HepG2 (cell line): ENCODE measurements around the gene MPST. TPM values are rescaled to one million over a fixed set of nuclear protein-coding genes. Genes with fewer than 3 reads are reported as not detected.
A peak's percentile ranks its signal among the peaks of the same experiment; 100 is the strongest.

Source experiments
- ATF7 ChIP-seq, 2 experiments: fragments of 450-650 bp in 1 of 2; sonication (generic) in 1 of 2; formaldehyde crosslinking in 1 of 2; IDR thresholded peaks; 2 replicates each; pipeline versions ENCODE4 v1.4.0 to v1.6.1; 2016 to 2020; ENCODE audit warnings: antibody characterized with exemption in 1 of 2, mild to moderate bottlenecking in 1 of 2, missing genetic modification reagents in 1 of 2
- BATF2 ChIP-seq: sonication (generic); formaldehyde crosslinking; IDR thresholded peaks from 2 replicates; pipeline ENCODE4 v1.8.0; 2022; ENCODE audit warnings: mild to moderate bottlenecking, missing genetic modification reagents, moderate library complexity
- DNMT1 ChIP-seq: sonication (generic); formaldehyde crosslinking; IDR thresholded peaks from 2 replicates; pipeline ENCODE4 v1.5.1; 2020; ENCODE audit warnings: mild to moderate bottlenecking, missing genetic modification reagents
- FOXA3 ChIP-seq: IDR thresholded peaks from 2 replicates; pipeline ENCODE4 v1.6.1; 2016; ENCODE audit warnings: missing genetic modification reagents, missing compliant biosample characterization
- KAT8 ChIP-seq: IDR thresholded peaks from 2 replicates; pipeline ENCODE4 v1.6.1; 2016; ENCODE audit warnings: missing genetic modification reagents, missing compliant biosample characterization
- KDM5A ChIP-seq: fragments of 200-600 bp; sonication (generic); IDR thresholded peaks from 2 replicates; pipeline ENCODE4 v1.7.0; 2018; ENCODE audit warnings: antibody characterized with exemption, mild to moderate bottlenecking, low read length, borderline replicate concordance
- MEF2D ChIP-seq: sonication (generic); formaldehyde crosslinking; IDR thresholded peaks from 2 replicates; pipeline ENCODE4 v1.5.1; 2020; ENCODE audit warnings: mild to moderate bottlenecking, missing genetic modification reagents
- NCOA1 ChIP-seq: sonication (generic); formaldehyde crosslinking; IDR thresholded peaks from 2 replicates; pipeline ENCODE4 v1.9.0; 2021; ENCODE audit warnings: missing genetic modification reagents
- PRMT3 ChIP-seq: sonication (generic); formaldehyde crosslinking; IDR thresholded peaks from 2 replicates; pipeline ENCODE4 v1.8.1; 2022; ENCODE audit warnings: low read depth, mild to moderate bottlenecking, moderate library complexity, missing genetic modification reagents, borderline replicate concordance
- PTBP1 ChIP-seq: fragments of 200-400 bp; formaldehyde crosslinking; IDR thresholded peaks from 2 replicates; pipeline ENCODE4 v1.6.1; 2018; ENCODE audit warnings: low read length, low read depth; ENCODE audit not compliant: poor library complexity, severe bottlenecking
- RERE ChIP-seq: IDR thresholded peaks from 2 replicates; pipeline ENCODE4 v1.6.1; 2016; ENCODE audit warnings: low read depth, missing genetic modification reagents, missing compliant biosample characterization
- RFX5 ChIP-seq: IDR thresholded peaks from 2 replicates; pipeline ENCODE4 v1.6.1; 2011; ENCODE audit warnings: low read depth, low read length, improper control_type of control experiment
- SMAD3 ChIP-seq: sonication (generic); formaldehyde crosslinking; IDR thresholded peaks from 2 replicates; pipeline ENCODE4 v1.4.0; 2020; ENCODE audit warnings: missing genetic modification reagents
- ZBTB43 ChIP-seq: sonication (generic); formaldehyde crosslinking; conservative IDR thresholded peaks from 2 replicates; pipeline ENCODE4 v1.4.0; 2020; ENCODE audit warnings: missing genetic modification reagents
- ZBTB8A ChIP-seq: sonication (generic); formaldehyde crosslinking; IDR thresholded peaks from 2 replicates; pipeline ENCODE4 v1.4.0; 2020; ENCODE audit warnings: mild to moderate bottlenecking, low read depth, missing genetic modification reagents, borderline replicate concordance
- ZFX ChIP-seq: sonication (generic); formaldehyde crosslinking; IDR thresholded peaks from 2 replicates; pipeline ENCODE4 v1.4.0; 2020; ENCODE audit warnings: mild to moderate bottlenecking, low read depth, missing genetic modification reagents, moderate library complexity
- ZNF160 ChIP-seq: sonication (generic); formaldehyde crosslinking; IDR thresholded peaks from 2 replicates; pipeline ENCODE4 v1.8.0; 2022; ENCODE audit warnings: mild to moderate bottlenecking, inconsistent platforms, missing genetic modification reagents
- ZNF496 ChIP-seq: sonication (generic); formaldehyde crosslinking; IDR thresholded peaks from 2 replicates; pipeline ENCODE4 v1.8.1; 2023; ENCODE audit warnings: mild to moderate bottlenecking, moderate library complexity, missing genetic modification reagents; ENCODE audit not compliant: insufficient replicate concordance
- polyA plus RNA-seq, 8 experiments: library from polyadenylated mRNA; depleted of rRNA in 3 of 8; stranded (reverse) in 7 of 8; unstranded in 1 of 8; fragments of >200 nt; fragmentation: Illumina TruSeq in 4 of 8; extraction: Trizol in 4 of 8; gene quantifications; 2 replicates each; pipeline versions ENCODE4 v1.2.1 to v1.2.3, GENCODE V29; 2011 to 2016; ENCODE audit warnings: low read depth in 4 of 8, missing spikeins in 1 of 8, mixed read lengths in 1 of 8; ENCODE audit not compliant: insufficient read depth in 1 of 8
- total RNA-seq, 5 experiments: library from RNA; depleted of rRNA; stranded (reverse); fragments of >200 nt; fragmentation: Illumina TruSeq; extraction: Trizol; gene quantifications; 2 replicates each; pipeline ENCODE4 v1.2.3, GENCODE V29; 2016; ENCODE audit warnings: low read depth in 1 of 5

MPST gene
- total and polyA plus RNA-seq, 2 of the 13 experiments (the other 11 are each of a cell fraction or from before 2014, with no cell fraction given), result 133 to 141 TPM

GRCh38 chr22:37019309-37020191 is at the start of gene MPST, which contains the start of gene TST (continued):
- no peak for TF ChIP-seq ZBTB8A
- TF ChIP-seq SMAD3 (CRISPR knock-in tag), result no peak
- TF ChIP-seq BATF2 (CRISPR knock-in tag), result 0 out of 2 replicates have a peak, but pooled peaks have one; percentile 24
- TF ChIP-seq PRMT3 (CRISPR knock-in tag), result no peak
- TF ChIP-seq FOXA3 (CRISPR knock-in tag), result no peak
- no peak for TF ChIP-seq ZNF496 (CRISPR knock-in tag)
- TF ChIP-seq ZNF160, result 0 out of 2 replicates have a peak, but pooled peaks have one; percentile 23
- no peak; the same call in 1 of the 2 replicates for TF ChIP-seq ZBTB43 (CRISPR knock-in tag)
- TF ChIP-seq NCOA1 (CRISPR knock-in tag), result 0 out of 2 replicates have a peak, but pooled peaks have one; percentile 51
- 0 out of 2 replicates have a peak, but pooled peaks have one; percentile 5 for TF ChIP-seq MEF2D (CRISPR knock-in tag)
- TF ChIP-seq DNMT1 (CRISPR knock-in tag), result no peak
- TF ChIP-seq ATF7 (IDR thresholded peaks at IDR 0.05), result no peak
- TF ChIP-seq ATF7 (CRISPR knock-in tag; IDR thresholded peaks at IDR 0.05), result no peak
- TF ChIP-seq ZFX, result peak; percentile 32
- no peak for TF ChIP-seq RFX5
- TF ChIP-seq KDM5A, result peak; percentile 42; the same call in 1 of the 2 replicates
- TF ChIP-seq KAT8 (CRISPR knock-in tag), result no peak
- no peak for TF ChIP-seq PTBP1
- TF ChIP-seq RERE (CRISPR knock-in tag), result no peak
